T-helper 1 cell treated with Interleukin-12 subunit alpha and Interleukin-12 subunit beta and Interleukin-4 antibody, amounts not matched to agents 30 ng/mL and 1 ng/mL, for 36 hours (primary cell): ENCODE results near the gene PLOD2. TPM values are rescaled to one million over a fixed set of nuclear protein-coding genes. Genes with fewer than 3 reads are reported as not detected.

Experiments used
- intact Hi-C: fragments of 100-400 bp; cut with micrococcal nuclease; formaldehyde crosslinking; loops from one replicate; pipeline ENCODE4 v1.15.1; 2024
- total RNA-seq: library from RNA; stranded (reverse); gene quantifications from 2 replicates; pipeline ENCODE4 v1.2.3, GENCODE V29; 2022

Gene PLOD2
- total RNA-seq, 1 donor from 2014 or later, result 1.0 TPM

DNA sequence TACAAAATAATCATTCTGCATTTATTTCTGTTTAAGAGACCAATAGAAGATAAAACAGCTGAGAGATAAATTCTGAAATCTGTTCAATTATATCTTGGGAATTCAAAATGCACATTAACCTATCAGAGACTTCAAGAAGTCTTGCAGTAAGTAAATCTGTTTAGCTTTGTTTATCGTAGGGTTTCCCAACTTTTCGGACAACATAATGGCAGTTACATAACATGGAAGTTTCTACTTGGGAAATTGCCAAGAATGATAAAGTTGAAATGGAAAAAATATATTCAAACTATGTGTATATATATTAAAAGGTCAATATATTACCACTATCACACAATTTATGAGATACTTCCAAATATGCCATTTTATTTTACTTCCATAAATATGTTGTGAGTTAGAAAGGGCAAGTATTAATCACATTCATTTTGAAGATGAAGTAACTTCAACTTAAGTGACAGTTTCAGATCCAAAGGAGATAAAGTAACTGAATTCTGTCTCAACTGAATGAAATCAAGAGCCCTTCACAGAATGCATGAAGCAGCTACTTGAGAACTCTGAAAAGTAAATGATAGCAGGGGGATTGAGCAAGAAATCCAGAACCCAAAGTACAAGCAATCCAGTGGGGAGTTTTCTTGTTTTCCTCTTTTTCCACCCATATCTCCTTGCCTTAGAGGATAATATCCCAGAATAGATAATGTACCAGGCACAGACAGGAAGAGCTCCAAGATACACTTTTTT lies 108.8 kb downstream of the PLOD2 start:
- intact Hi-C loops, result no loop called here

GRCh38 chr3:146050691-146051090 lies 110.3 kb downstream of the PLOD2 start:
- intact Hi-C loops, result no loop called here

DNA sequence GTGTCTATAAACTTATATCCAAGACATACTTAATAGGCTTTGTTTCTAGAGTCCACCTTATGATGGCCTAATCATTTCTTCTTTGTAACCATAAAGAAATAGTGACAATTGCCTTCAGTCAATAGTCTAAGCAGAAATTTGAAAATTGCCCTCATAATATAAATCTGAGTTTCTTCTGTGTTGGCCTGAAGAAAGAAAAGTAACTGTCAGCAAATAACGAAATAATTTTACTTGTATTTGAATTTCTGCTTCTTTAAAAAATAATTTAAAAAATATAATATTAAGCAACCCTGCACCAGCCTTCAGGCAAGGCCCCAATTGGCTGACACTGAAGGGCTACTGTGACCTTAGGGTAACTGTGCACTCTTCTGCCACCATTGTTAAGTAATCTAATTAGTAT lies 113.5 kb downstream of the PLOD2 start:
- intact Hi-C loops, result no loop called here

DNA sequence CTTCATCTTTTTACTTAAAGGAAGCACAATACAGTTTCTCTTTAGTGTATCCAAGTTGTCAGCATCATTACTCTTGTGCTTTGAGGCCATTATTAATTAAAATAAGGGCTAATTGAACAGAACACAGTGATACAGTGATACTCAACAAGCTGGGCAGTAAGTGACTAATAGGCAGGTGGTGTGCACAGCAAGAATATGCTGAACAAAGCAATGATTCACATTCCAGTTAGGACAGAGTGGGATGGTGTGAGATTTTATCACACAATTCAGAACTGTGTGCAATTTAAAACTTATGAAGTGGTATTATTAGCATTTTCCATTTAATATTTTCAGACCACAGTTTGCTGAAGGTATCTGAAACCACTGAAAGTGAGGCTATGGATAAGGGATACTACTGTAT lies 116.9 kb downstream of the PLOD2 start:
- intact Hi-C loops, result no loop called here

- intact Hi-C loops, result no loop called here
Measured at GRCh38 chr3:146040630-146041029, 120.4 kb downstream of the PLOD2 start.

DNA sequence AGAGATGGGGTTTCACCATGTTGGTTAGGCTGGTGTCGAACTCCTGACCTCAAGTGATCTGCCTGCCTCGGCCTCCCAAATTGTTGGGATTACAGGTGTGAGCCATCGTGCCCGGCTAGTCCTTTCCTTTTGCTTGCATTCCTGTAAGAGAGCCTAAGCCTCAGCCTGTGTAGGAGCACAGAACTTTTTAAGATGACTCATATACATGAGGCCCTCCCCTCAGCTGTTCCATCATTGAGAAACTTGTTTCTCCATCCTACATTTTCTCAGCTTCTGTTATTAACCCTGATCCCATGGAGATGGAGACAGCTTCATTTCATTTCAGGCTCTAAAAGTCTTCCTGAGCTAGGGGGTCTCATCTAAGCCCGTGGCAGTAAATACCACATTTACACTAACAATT lies 123.3 kb downstream of the PLOD2 start:
- intact Hi-C loops, result no loop called here

DNA sequence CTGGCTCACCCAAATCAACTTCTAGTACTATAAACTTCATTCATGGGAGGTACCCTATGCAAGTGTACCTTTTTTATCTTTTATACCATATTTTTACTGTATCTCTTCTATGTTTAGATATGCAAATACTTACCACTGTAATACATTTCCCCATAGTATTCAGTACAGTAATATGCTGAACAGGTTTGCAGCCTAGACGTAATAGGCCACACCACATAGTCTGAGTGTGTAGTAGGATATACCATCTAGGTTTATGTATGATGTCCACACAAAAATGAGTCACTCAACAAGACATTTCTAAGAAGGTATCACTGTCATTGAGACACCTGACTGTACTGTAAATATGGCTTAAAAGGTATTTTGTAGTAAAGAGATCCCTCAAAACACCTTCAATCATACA lies 124.7 kb downstream of the PLOD2 start:
- intact Hi-C loops, result no loop called here

DNA sequence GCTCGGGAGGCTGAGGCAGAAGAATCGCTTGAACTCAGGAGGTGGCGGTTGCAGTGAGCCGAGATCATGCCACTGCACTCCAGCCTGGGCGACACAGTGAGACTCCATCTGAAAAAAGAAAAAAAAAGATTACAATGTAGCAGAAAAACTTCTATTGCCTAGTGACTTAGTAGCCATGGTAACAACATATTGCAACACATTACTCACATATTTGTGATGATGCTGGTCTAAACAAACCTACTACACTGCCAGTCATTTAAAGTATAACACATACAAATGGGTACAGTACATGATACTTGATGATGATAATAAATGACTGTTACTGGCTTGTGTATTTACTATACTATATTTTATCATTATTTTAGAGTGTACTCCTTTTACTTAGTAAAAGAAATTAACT lies 125.6 kb downstream of the PLOD2 start:
- intact Hi-C loops, result no loop called here

GRCh38 chr3:146033950-146034349 lies 127.0 kb downstream of the PLOD2 start:
- intact Hi-C loops, result no loop called here

DNA sequence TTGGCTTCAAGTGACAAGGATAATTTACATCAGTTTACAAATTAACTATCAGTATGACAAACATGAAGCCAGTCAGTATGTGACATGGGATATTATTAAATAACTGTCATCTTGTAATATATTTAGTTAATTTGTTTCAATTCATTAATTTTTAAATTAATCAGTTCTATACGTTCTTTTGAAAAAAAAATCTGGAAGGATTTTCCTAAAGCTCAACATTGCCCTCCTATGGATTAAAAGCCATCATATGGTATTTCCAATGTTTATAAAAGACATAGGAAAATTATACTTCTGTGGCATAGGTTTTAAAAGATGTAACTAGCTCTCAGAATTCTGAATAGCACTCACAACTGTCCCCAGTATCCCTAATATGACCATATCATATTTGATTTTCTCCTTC lies 134.4 kb downstream of the PLOD2 start:
- intact Hi-C loops, result no loop called here

DNA sequence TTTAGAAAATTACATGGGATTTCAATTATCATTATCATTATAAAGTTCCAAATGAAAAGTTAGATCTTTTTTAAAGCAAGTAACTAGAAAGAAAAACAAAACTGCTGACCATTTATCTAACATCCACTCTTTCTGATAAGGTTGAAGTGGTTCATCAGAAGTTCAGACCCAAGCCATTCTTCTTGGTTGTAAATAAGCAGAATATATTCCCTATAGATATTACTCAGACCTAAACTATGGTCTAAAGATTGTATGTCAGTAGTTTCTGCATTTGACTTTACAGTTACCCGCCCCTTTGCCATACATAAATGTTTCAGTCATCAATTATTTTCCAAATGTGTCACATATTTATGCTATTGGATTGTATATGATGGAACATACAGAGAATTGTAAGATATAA lies 136.7 kb downstream of the PLOD2 start:
- intact Hi-C loops, result no loop called here

- intact Hi-C loops, result no loop called here
Measured at GRCh38 chr3:146020969-146021368, 140.0 kb downstream of the PLOD2 start.

DNA sequence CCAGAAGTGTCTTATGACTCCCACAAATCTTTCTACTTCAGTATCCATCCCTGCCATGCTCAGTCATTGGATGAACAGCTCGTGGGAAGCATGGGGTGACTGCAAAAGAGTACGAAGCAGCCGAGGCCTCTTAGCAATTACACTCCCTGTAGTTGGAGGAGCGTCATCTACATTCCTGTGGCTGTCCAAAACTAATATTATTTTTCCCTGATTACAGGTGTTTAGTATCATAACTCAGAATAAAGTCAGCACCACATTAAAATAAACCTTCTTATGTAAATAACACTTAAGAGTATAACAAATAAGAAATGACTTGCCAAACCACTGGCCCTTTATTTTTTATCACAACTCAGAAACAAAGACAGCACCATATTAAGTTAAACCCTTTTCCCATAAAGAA lies 141.5 kb downstream of the PLOD2 start:
- intact Hi-C loops, result no loop called here

Other genes with a start within 250 kb of the PLOD2 start
- not detected in 2 replicates for gene PLSCR4, start 89.9 kb upstream of the PLOD2 start, total RNA-seq